ENCODE measurements around the gene COL4A4. TPM values are rescaled to one million over a fixed set of nuclear protein-coding genes. Genes with fewer than 3 reads are reported as not detected.
A peak's percentile ranks its signal among the peaks of the same experiment; 100 is the strongest.
"Not testable (repeated sequence)": the region's sequence is repeated elsewhere in the genome, so short reads cannot be mapped to it uniquely, and the experiment has no call there.

The COL4A4 gene
- total RNA-seq, 4 donors from 2014 or later, result 3.6 to 9.6 (median 6.1) TPM

- H3K4me3 ChIP-seq, result no peak overlapping the region
- intact Hi-C loops (cut with DNase I), result no loop called here
- H3K27ac ChIP-seq (replicated peaks in 1 of 4), result no peak overlapping the region
- H3K4me1 ChIP-seq, result peaks cover 0 to 4% (median 0%) of the 10 kb centered on the region in 4 donors
- no peaks in the 10 kb centered on the region for H3K36me3 ChIP-seq
- TF ChIP-seq POLR2A (IDR thresholded peaks at IDR 0.05; ENCODE audit: low read depth) (no peak), CTCF (IDR thresholded peaks at IDR 0.05) (no peak), POLR2AphosphoS5 (IDR thresholded peaks at IDR 0.05) (no peak), EP300 (IDR thresholded peaks at IDR 0.05) (no peak)
- H3K9me3 ChIP-seq, result peaks cover 0 to 4% (median 0%) of the 10 kb centered on the region in 4 donors
- DNase-seq (ENCODE audit: extremely low spot score), result no peak
- no peaks in the 10 kb centered on the region for H3K27me3 ChIP-seq
These were observed 18.8 kb upstream of the COL4A4 start for GRCh38 chr2:227182765-227183164.

- DNase-seq (ENCODE audit: extremely low spot score), result no peak
- Histone ChIP-seq H3K36me3 (no peaks in the 10 kb centered on the region), H3K4me1 (no peaks in the 10 kb centered on the region), H3K27ac (replicated peaks in 1 of 4) (no peak overlapping the region), H3K27me3 (no peaks in the 10 kb centered on the region), H3K4me3 (no peak overlapping the region), H3K9me3 (peaks cover 0 to 4% (median 0%) of the 10 kb centered on the region in 4 donors)
- no peak for TF ChIP-seq POLR2AphosphoS5 (IDR thresholded peaks at IDR 0.05)
- TF ChIP-seq POLR2A (IDR thresholded peaks at IDR 0.05; ENCODE audit: low read depth), result no peak
- TF ChIP-seq EP300 (IDR thresholded peaks at IDR 0.05), result no peak
- TF ChIP-seq CTCF (IDR thresholded peaks at IDR 0.05), result no peak
- WGBS, result 78% methylated on average over 3 of the region's 3 CpGs
- intact Hi-C loops (cut with DNase I), result no loop called here
These were observed 16.8 kb upstream of the COL4A4 start for GRCh38 chr2:227180770-227181169.

GRCh38 chr2:227179988-227180685 is 16.1 kb upstream of the COL4A4 start:
- no peaks in the 10 kb centered on the region for H3K36me3 ChIP-seq
- 71% methylated on average over 11 of the region's 11 CpGs for WGBS
- TF ChIP-seq POLR2AphosphoS5 (IDR thresholded peaks at IDR 0.05), result no peak
- no peak for TF ChIP-seq POLR2A (IDR thresholded peaks at IDR 0.05; ENCODE audit: low read depth)
- TF ChIP-seq EP300 (IDR thresholded peaks at IDR 0.05), result no peak
- no peak for TF ChIP-seq CTCF (IDR thresholded peaks at IDR 0.05)
- no peak for DNase-seq (ENCODE audit: extremely low spot score)
- intact Hi-C loops (cut with DNase I), result no loop called here
- H3K9me3 ChIP-seq, result peaks cover 0 to 4% (median 0%) of the 10 kb centered on the region in 4 donors
- H3K27me3 ChIP-seq, result no peaks in the 10 kb centered on the region
- H3K4me1 ChIP-seq, result no peaks in the 10 kb centered on the region
- no peak overlapping the region for H3K27ac ChIP-seq (replicated peaks in 1 of 4)
- H3K4me3 ChIP-seq, result no peak overlapping the region

GRCh38 chr2:227177592-227178336 is 13.8 kb upstream of the COL4A4 start:
- intact Hi-C loops (cut with DNase I), result no loop called here
- Histone ChIP-seq H3K27ac (replicated peaks in 1 of 4) (no peak overlapping the region), H3K36me3 (no peaks in the 10 kb centered on the region), H3K4me3 (no peak overlapping the region), H3K9me3 (no peaks in the 10 kb centered on the region), H3K27me3 (no peaks in the 10 kb centered on the region), H3K4me1 (no peaks in the 10 kb centered on the region)
- peak; percentile 42 for DNase-seq (ENCODE audit: extremely low spot score)
- 91% methylated on average over 12 of the region's 12 CpGs for WGBS
- TF ChIP-seq POLR2A (IDR thresholded peaks at IDR 0.05; ENCODE audit: low read depth) (no peak), POLR2AphosphoS5 (IDR thresholded peaks at IDR 0.05) (no peak)

GRCh38 chr2:227171779-227172178 is 7.8 kb upstream of the COL4A4 start:
- H3K36me3 ChIP-seq; H3K4me1 ChIP-seq; DNase-seq (ENCODE audit: extremely low spot score); intact Hi-C loops (cut with DNase I); H3K4me3 ChIP-seq; H3K27me3 ChIP-seq; H3K9me3 ChIP-seq; H3K27ac ChIP-seq (replicated peaks in 1 of 4): not testable (repeated sequence)
- WGBS, result 95% methylated on average over 11 of the region's 11 CpGs

Data from esophagus muscularis mucosa (tissue), 4 donors.